NCI-H146 treated with DMSO at 0.1 percent for 48 hours (cell line): ENCODE measurements around the gene CCDC57.
A peak's percentile ranks its signal among the peaks of the same experiment; 100 is the strongest.

Experiments used
- DNase-seq: peaks from one replicate; lab custom pipeline; 2025; ENCODE audit not compliant: unreplicated experiment; lab: John Stamatoyannopoulos, UW

CCDC57 gene

DNA sequence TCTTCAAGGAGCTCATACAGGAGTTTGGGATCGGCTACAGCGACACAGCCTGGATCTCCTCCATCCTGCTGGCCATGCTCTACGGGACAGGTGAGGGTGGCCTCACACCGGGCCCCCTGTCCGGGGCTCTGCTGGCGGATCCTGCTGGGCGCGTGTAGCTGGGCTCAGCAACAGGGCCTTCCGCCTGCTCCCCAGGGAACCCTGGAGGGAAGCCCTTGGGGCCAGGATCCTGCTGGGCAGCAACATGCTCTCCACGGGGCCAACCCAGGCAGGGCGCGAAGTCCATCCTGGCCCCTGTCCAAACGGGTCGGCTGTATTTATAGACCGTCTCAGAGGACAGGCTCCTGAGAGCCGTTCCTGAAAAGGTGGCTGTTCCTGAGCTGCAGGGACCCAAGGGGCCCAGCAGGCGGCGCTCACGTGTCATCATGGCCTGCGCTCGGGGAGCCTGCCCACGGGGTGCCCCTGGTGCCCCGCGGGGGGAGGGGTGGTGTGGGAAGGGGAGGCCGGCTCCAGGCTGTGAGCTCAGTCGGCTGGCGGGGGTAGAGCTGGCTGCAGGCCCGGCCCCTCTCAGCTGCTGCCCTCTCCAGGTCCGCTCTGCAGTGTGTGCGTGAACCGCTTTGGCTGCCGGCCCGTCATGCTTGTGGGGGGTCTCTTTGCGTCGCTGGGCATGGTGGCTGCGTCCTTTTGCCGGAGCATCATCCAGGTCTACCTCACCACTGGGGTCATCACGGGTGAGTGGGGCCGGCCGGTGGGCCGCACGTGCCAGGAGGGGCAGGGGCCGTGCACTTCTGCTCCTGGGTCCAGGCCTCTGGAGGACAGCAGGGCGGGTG is 23.7 kb upstream of the CCDC57 start:
- DNase-seq: peak; percentile 30

DNA sequence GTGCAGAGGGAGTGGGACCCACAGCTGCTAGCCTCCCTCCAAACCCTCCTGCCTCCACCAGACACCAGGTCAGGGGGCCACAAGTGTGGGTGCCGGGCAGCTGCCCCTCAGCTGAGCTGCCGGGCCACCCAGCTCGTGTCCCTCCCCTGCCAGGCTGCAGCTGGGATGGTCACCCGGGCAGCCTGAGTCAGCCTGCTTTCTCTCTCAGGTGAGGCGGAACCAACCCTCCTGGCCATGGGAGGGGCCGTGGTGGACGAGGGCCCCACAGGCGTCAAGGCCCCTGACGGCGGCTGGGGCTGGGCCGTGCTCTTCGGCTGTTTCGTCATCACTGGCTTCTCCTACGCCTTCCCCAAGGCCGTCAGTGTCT is 23.1 kb upstream of the CCDC57 start:
- no peak for DNase-seq

DNA sequence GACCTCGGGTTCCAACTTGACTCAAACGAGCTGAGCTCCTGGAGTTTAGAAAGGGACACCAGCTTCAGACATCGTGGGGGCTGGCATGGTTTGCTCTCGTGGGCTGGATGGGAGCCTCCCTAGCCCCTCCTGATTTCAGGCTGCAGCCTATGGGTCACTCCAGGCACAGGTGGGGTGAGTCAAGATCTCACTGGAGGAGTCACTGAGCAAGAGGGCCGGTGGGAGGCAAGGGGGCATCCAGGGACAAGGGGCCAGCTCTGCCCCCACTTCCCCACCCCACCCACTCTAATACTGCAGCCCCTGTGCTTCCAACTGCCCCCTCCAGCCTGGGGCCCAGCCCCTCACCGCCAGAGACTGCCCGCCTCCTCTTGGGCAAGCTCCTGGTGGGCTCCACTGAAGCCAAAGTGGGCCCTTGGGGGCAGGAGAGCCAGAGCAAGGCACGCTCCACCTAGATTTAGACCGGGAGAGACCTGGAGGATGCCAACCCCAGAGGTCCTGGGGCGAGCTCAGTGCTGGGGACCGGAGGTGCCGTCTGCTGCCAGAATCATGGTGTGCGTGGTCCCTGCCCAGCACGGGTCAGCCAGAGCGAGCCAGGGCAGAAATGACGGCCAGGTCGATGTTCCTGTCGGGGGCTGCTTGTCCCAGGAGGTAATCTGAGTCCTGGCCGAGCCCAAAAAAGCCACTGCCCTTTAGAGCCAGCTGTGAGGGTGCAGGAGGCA is 22.6 kb upstream of the CCDC57 start:
- DNase-seq: no peak

DNA sequence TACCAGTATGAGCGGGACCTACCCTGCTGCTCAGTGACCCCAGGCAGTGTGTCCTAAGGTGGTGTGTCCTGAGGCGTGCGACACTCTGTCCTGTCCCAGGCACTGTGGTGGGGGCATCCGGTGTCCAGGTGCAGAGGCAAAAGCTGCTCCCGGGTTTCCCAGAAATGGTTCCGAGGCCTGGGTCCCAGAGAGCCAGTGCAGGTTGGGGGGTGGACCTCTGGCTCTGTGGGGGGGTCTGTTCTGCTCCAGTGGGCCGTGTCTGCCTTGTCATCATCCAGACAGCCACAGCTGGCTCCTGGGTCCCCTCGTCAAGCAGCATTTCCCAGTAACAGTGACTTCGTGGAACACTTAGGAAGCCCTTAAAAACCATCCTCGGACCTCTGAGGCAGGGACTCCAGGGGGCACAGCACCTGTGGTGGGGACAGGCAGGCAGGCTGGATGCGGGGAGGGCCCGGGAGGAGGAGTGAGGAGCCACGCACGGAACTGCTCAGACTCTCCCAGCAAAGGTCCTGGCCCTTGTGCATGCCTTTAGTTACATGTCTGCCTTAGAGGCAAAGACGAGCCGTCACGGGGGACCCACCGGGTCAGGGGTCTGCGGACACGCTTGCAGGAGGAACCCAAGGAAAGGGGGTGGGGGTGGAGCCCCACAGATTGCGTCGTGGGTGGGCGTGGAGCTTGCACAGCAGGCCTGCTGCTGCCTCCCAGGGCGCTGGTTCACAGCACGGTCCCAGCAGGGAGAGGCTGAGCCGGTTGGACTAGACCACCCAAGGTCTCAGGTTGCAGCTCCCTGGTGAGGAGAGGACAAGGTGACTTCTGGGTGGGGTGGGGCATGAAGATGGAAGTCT is 21.8 kb upstream of the CCDC57 start:
- no peak for DNase-seq

DNA sequence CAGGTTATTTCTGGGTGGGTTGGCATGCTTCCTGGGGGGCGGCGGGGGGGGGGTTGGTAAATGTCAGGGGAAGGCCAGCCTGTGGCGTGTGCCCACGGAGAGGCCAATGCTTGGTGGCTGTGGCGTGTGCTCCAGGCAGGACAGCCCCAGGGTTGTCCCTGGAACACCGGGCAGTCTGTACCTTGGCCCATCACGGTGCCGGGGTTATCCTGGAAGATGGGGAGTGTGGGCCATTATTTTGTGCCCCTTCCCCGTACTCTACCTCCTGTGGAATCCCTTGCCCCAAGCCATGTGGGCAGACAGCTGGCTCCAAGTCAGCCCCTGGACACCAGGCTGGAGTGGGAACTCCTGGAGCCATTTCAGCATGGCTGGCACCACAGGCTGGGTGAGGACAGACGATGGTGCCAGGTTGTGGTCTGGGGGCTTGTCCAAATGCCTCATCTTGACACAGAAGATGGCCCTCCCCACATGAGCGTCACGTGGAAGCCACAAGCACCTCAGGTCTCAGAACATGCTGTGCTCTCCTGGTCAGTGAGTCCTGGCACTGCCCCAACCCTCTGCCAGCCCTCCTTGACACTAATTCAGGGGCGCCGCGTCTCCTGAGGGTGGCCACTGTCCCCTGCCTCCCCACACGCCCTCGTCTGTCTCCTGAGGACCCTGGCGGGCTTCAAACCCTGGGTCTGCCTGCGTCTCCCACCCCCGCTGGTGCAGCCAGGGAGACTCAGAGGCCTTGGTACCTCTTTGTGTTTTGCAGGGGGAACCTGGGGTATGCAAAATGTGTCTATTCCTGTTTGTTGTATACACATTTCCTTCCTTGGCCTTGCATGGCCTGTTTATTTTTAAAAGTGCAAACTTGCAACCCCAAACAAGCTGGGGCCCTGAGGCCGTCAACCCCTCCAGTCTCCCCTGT is 20.5 kb upstream of the CCDC57 start:
- DNase-seq: no peak

DNA sequence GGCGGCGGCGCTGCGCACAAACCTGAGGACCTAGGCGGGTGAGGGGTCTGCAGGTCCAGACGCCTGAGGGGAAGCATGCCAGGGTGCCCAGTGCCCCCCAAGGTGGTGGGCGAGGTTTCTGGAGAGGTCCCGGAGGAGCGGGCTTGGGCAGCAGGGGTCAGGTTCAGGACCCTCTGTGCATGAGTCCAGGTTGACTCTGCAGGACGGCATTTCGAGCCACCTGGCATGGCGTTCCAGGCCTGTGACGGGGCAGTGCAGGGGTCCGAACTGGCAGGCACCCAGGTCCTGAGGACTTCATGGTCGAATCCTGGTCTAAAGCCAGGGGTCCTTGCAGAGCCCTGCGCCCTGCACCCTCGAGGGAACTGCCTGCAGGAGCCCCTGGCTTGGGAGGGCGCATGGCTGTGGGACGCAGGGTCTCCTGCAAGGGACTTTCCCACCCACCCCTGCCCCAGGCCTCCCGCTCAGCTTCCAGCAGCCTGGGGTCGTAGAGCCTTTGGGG is 19.7 kb upstream of the CCDC57 start:
- DNase-seq: no peak

DNA sequence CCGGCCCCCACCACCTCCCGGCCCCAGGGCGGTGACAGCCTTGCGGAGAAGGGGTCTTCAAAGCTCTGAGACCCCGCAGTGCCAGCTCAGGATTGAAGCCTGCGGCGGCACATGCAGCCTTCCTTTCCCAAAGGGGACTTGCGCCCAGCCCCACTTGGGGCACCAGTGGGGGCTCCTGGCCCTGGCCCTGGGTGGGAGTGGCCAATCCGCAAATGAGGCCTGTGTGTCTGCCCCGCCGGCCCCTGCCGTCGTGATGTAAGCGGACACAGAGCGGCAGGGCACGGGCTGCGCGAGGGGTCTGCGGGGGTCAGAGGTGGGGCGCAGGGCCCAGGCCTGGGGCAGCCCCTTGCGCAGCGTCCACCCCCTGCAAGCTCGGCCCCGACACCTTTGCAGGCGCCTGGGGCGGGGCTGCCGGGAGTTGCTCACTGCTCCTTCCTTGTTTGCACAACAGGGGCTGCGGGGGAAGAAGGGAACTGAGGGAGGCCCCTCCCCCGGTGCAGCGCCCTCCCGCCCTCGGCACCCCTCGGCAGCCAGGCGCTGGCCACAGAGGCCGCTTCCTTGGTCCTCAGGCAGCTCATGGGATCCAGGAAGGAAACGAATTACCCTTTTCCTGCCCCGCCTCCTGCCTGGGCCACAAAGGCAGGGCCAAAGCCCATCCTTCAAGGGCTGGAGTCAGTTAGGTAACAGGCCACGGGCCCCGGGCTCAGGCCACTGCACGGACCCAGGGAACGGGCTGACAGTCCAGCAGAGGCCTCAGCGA is 19.1 kb upstream of the CCDC57 start:
- no peak for DNase-seq

DNA sequence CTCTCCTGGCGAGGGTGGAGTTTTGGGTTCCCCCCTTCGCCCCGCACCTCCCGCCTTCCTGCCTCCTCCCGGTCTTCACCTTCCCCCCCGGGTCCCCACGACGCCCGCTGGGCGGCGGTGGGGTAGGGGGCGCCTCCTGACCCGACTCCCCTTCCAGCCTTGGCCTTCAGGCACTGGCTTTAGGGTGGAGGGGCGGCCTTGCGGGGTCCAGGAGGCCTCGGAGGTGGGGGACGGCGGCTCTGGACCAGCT is 18.6 kb upstream of the CCDC57 start:
- DNase-seq: no peak

DNA sequence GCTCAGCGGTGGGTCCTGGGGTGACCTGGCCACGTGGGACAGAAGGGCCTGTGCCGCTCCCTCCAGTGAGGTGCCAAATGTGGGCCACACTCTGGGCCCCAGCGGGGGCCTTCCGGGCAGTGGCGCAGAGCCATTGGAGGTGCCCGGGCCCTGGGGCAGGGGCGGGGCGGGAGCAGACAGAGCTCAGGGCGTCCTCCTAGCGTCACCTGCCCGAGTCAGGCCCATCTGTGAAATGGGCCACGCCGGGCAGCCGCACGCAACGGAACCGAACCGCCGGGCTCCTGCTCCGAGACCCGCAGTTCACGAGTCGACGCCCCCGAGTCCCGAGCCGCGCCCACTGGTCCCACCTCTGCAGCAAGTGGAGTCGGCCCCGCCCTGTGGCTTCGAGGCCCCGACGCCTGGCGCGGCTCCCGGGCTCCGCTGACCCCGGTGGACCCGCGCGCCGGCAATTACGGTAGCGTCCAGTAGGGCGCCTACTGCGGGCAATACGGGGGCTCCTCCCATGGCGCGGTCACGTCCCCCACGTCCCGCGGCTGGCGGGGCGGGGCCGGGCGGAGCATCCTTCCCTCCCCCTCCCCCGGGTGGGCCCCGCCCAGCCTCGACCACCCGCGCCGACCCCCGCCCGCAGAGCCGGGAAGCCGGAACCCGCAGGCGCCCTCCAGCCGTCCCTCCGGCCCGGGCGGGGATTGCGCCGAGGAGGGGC is 18.1 kb upstream of the CCDC57 start:
- no peak for DNase-seq

DNA sequence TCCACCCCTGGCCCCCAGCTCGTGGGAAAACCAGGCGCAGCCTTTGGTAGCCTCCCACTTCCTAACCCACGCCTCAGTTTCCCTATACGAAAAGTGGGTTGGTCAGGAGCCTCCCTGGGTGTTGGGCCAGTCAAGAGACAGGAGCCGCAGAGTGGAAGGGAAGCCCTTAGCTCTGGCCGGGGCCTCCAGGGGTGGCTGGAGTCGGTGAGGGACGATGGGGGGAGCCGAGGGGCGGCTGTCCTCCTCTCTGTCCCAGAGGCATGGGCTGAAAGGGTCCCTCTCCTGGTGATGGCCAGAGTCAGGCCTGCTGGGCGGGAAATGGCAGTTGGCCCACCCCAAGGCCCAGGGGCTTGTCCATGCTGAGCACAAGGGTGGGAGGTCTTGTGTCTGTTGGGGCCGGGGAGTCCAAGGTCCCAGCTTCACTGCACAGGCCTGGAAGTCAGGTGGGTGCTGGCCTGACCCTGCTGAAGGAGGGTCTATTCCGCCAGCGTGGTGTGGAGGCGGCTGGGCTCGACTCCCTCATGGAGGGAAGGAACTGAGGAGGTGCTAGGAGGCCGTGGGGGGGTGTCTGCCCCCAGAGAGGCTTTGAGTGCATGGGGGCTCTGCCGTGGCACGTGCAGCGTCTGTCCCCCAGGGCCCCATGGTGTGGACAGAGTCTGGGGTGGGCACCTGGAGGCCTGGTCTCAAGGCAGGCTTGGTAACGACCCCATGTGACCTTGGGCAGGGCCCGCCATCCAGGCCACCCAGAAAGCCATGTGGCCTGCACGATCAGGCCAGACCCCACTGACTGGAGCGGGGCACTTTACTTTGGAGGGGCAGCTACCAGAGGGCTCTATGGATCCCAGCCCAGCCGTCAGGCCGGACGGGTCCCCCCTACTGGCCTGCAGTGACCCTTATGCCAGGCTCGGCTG is 17.3 kb upstream of the CCDC57 start:
- no peak for DNase-seq

DNA sequence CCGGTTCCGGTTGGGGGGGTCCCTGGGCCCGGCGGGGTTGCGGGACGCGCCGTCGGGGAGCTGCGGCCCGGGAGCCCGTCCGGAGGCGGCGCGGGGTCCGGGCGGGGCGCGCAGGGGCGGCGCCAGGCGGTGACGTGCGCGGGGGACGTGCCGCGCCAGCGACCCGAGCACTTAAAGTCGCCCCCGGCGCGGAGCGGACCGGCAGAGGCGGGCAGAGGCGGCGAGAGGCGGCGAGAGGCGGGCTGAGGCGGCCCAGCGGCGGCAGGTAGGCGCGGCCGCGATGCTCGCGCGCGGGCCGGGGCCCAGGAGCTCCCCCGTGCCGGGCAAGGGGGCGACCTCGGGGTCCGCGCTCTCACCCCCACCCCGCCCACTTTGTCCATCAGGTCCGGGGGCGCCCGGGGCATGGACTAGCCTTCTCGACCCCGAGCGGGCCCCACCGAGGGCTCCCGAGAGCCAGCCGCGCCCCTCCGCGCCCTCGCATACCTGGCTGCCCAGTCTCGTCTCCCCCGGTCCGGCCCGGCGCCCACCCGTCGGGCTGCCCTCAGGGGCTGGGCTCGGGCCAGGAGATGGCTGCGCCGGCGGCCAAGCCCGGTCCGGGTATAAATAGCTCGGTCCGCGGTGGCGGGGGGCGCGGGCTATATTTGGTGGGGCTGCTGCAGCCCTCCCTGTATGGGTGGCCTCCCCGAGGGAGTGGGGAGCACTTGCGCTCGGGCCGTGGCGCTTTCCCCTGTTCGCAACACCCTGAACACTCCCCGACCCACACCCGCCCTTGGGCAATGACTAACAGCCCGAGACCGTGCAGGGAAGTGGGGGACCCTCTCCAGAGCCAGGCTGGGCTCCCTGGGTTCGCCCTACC is 16.4 kb upstream of the CCDC57 start, which contains the start of gene SLC16A3:
Gene SLC16A3, plus strand, starts transcription at position 201 of the 856 bp plus-strand sequence. CDS start 6,967 bp downstream, outside the sequence.
- peak; percentile 12 for DNase-seq

DNA sequence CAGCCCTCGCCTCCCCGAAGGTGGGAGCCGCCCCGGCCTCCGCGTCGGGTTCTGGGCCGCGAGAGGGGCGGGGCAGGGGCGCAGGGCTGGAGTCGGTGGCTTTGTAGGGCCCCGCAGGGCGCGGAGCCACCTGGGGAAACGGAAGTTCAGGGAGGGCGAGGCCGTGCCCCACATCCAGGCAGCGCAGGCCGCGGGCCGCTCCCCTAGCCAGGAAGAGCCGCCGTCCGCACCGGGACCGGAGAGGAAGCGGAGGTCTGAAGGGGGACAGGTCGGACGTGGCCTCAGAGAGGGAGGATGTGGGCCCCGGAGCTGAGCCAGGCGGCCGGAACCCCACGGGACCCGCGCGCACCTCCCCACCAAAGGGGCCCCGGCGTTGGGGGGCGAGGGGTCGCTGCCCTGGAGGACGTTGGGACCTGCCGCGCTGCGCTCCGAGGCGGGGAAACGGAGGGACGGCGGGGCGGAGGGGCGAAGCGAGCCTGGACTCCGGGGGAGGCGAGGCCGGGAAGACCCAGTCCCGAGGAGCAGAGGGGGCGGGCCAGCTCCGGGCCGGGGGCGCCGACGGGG is 15.7 kb upstream of the CCDC57 start:
- no peak for DNase-seq

DNA sequence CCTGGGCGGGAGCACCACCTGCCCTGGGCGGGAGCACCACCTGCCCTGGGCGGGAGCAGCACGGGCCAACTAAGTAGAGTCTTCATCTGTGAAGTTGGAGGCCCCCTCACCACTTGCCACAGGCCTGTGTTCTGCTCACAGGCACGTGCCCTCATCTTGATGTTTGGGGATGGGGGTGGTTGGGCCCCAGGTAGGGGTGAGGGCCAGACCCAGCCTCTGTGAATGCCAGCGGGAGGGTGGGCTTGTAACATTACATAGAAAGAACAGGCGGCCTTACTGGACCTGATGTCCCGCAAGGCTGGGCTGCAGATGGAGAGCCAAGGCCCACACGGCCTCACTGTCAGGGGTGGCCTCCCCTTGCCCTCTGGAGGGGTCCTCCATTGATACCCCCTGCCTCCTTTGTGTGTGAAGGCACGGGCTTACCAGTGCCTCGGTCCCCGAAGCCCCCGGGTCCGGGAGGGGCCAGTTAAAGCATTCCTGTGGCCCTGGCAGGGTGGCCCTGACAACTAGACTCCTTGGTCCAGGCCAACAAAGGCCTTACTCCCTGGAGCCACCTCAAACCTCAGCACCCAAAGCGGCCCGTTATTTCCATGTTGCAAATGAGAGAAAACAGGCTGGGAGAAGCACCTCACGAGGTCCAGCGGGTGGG is 15.1 kb upstream of the CCDC57 start:
- DNase-seq: no peak

DNA sequence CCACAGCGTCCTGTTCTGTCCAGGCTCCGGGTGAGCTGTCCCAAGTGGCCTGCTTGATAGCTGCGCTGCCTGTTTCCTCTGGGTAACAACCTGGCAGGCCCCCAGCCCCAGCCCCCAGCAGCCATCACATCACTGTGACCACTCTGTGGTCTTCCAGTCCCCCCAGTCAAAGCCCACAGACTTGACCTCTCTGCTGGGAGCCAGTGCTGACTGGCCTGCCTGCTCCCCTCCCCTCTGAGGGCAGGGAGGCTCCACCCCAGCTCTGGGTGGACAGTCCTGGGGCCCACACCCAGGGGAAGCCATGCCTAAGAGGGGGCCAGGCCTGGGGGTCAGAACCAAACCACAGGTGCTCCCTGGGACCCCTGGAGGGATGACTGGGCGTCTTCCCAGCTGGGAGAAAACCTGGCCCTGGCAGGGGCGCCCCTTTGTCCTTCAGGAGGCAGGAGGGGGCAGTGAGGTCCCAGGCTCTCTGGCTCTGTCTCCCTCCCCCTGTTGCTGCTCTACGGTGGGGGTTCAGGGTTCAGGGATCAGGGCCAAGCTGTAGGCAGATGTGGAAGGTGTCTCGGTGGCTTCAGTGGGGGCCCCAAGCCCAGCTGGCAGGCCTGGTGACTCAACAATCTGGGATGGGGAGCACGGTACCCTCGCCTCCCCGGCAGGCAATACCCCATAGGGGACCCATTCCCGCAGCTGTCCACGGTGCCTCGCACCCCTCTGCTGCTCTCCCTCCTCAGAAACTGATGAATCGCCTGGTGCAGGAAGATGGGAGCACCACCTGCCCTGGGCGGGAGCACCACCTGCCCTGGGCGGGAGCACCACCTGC is 14.4 kb upstream of the CCDC57 start:
- no peak for DNase-seq

DNA sequence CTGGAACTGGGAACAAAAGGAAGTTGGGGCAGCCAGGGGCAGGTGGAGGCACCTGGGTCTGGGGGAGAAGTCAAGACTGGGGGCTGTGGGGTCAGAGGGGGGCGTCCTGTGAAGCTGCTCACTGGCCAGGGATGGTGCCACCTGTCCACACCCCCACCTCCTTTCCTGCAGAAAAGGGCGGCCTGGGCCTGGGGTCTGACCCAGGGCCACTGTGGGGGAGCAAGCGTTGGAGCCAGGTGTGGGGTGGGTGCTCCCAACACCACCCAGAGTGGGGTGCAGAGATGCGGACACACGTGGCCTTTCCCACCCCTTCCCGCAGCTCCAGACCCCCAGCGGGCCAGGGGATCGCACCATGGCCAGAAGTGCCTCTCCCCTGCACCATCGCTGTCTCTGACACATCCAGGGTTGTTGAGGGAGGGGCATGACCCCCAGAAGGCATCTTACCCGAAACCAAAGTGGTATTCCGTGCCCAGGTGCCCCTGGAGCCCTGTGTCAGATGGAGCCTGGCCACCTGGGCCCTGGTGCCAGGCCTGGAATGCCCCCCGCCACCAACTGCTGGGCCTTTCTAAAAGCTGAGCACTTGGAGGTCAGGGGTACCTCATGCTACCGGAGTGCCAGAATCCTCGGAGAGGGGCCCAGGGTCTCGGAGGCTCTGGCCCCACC is 13.6 kb upstream of the CCDC57 start:
- no peak for DNase-seq
